K562 (cell line): ENCODE measurements around the gene BHLHE40. TPM values are rescaled to one million over a fixed set of nuclear protein-coding genes. Genes with fewer than 3 reads are reported as not detected.

Source experiments
- ARID1B ChIP-seq: fragments of 450-650 bp; IDR thresholded peaks from 2 replicates; pipeline ENCODE4 v1.6.1; 2016; ENCODE audit warnings: antibody characterized with exemption, mild to moderate bottlenecking, inconsistent platforms
- ATF7 ChIP-seq: fragments of 450-650 bp; IDR thresholded peaks from 2 replicates; pipeline ENCODE4 v1.7.1; 2014; ENCODE audit warnings: mild to moderate bottlenecking, moderate library complexity
- BRD4 ChIP-seq: fragments of 200-600 bp; sonication (generic); IDR thresholded peaks from 2 replicates; pipeline ENCODE4 v1.6.1; 2017; ENCODE audit warnings: inconsistent platforms
- CCNT2 ChIP-seq: IDR thresholded peaks from 2 replicates; pipeline ENCODE4 v1.6.1; 2011; ENCODE audit warnings: borderline replicate concordance, low read depth, mild to moderate bottlenecking, moderate library complexity, mixed read lengths, low read length; ENCODE audit not compliant: insufficient read length; ENCODE audit errors: extremely low read depth
- DMBX1 ChIP-seq: fragments of 250-450 bp; sonication (Bioruptor Pico); IDR thresholded peaks from 2 replicates; pipeline ENCODE4 v1.8.0; 2022; ENCODE audit warnings: inconsistent platforms, mild to moderate bottlenecking, moderate library complexity, borderline replicate concordance
- E2F1 ChIP-seq: sonication (generic); formaldehyde crosslinking; IDR thresholded peaks from 2 replicates; pipeline ENCODE4 v1.8.1; 2023; ENCODE audit warnings: mild to moderate bottlenecking, missing genetic modification reagents, moderate library complexity
- HDAC1 ChIP-seq, 2 experiments: fragments of 450-650 bp; IDR thresholded peaks; 2 replicates each; pipeline ENCODE4 v1.6.1; 2016 to 2017; ENCODE audit warnings: inconsistent platforms in 1 of 2, mild to moderate bottlenecking in 1 of 2, moderate library complexity in 1 of 2
- HMG20A ChIP-seq: fragments of 450-650 bp; formaldehyde crosslinking; conservative IDR thresholded peaks from 2 replicates; pipeline ENCODE4 v1.4.0; 2020; ENCODE audit warnings: mild to moderate bottlenecking, mixed read lengths
- KLF16 ChIP-seq: IDR thresholded peaks from 2 replicates; pipeline ENCODE4 v1.6.1; 2016; ENCODE audit warnings: antibody characterized with exemption
- L3MBTL2 ChIP-seq: fragments of 450-650 bp; IDR thresholded peaks from 2 replicates; pipeline ENCODE4 v1.6.1; 2016; ENCODE audit warnings: mild to moderate bottlenecking, moderate library complexity
- LCOR ChIP-seq: sonication (generic); formaldehyde crosslinking; IDR thresholded peaks from 2 replicates; pipeline ENCODE4 v1.8.0; 2022; ENCODE audit warnings: mild to moderate bottlenecking, missing genetic modification reagents
- MYNN ChIP-seq, 2 experiments: sonication (generic); formaldehyde crosslinking in 1 of 2; IDR thresholded peaks; 2 replicates each; pipeline versions ENCODE4 v1.5.0 to v1.6.1; 2016 to 2020; ENCODE audit warnings: antibody characterized with exemption in 1 of 2, missing genetic modification reagents in 1 of 2
- NCOA1 ChIP-seq: fragments of 450-650 bp; IDR thresholded peaks from 2 replicates; pipeline ENCODE4 v1.6.1; 2016; ENCODE audit warnings: low read depth
- NFRKB ChIP-seq: fragments of 450-650 bp; IDR thresholded peaks from 2 replicates; pipeline ENCODE4 v1.6.1; 2016; ENCODE audit warnings: low read depth
- NR2C2 ChIP-seq, 2 experiments: fragments of 200-800 bp in 1 of 2; sonication (Bioruptor generic) in 1 of 2; sonication (generic) in 1 of 2; formaldehyde crosslinking in 1 of 2; IDR thresholded peaks; 2 replicates each; pipeline versions ENCODE4 v1.6.1 to v1.8.0; 2016 to 2022; ENCODE audit warnings: mild to moderate bottlenecking in 1 of 2, missing compliant biosample characterization in 1 of 2, missing genetic modification characterization in 1 of 2, missing genetic modification reagents in 1 of 2
- RBFOX2 ChIP-seq: fragments of 200-400 bp; formaldehyde crosslinking; IDR thresholded peaks from 2 replicates; pipeline ENCODE4 v1.6.1; 2017; ENCODE audit warnings: low read depth, mild to moderate bottlenecking, low read length, moderate library complexity
- RCOR1 ChIP-seq, 2 experiments: IDR thresholded peaks; 2 replicates each; pipeline ENCODE4 v1.6.1; 2012; ENCODE audit warnings: low read depth in 2 of 2, low read length in 2 of 2, borderline replicate concordance in 1 of 2, improper control_type of control experiment in 1 of 2
- TBL1XR1 ChIP-seq, 2 experiments: IDR thresholded peaks; 2 replicates each; pipeline ENCODE4 v1.6.1; 2012; ENCODE audit warnings: improper control_type of control experiment in 2 of 2, low read length in 2 of 2, mild to moderate bottlenecking in 1 of 2
- TCF3 ChIP-seq: sonication (generic); formaldehyde crosslinking; IDR thresholded peaks from 2 replicates; pipeline ENCODE4 v1.4.0; 2020; ENCODE audit warnings: mild to moderate bottlenecking, missing genetic modification reagents
- TFAP4 ChIP-seq: sonication (generic); formaldehyde crosslinking; IDR thresholded peaks from 2 replicates; pipeline ENCODE4 v1.8.0; 2022; ENCODE audit warnings: missing genetic modification reagents, mild to moderate bottlenecking, moderate library complexity, borderline replicate concordance
- TSC22D4 ChIP-seq: fragments of 450-650 bp; IDR thresholded peaks from 2 replicates; pipeline ENCODE4 v1.6.1; 2016; ENCODE audit warnings: missing genetic modification characterization, missing biosample characterization, control low read depth
- ZNF197 ChIP-seq: fragments of 200-800 bp; sonication (Bioruptor generic); IDR thresholded peaks from 2 replicates; pipeline ENCODE4 v1.6.1; 2016; ENCODE audit warnings: low read depth, missing genetic modification characterization, missing compliant biosample characterization
- ZNF395 ChIP-seq: fragments of 200-800 bp; sonication (Bioruptor generic); IDR thresholded peaks from 2 replicates; pipeline ENCODE4 v1.6.1; 2017; ENCODE audit warnings: missing genetic modification characterization, missing compliant biosample characterization
- ZNF584 ChIP-seq: fragments of 200-800 bp; sonication (Bioruptor generic); IDR thresholded peaks from 2 replicates; pipeline ENCODE4 v1.6.1; 2016; ENCODE audit warnings: low read depth, mild to moderate bottlenecking, missing genetic modification characterization, missing compliant biosample characterization
- ZNF668 ChIP-seq: fragments of 250-450 bp; sonication (Bioruptor Pico); IDR thresholded peaks from 2 replicates; pipeline ENCODE4 v1.8.0; 2022; ENCODE audit warnings: mild to moderate bottlenecking, inconsistent platforms
- polyA plus RNA-seq, 8 experiments: library from polyadenylated mRNA; depleted of rRNA in 4 of 8; stranded (reverse) in 5 of 8; unstranded in 3 of 8; fragments of >200 nt; fragmentation: Nextera tagmentation in 2 of 8; fragmentation: Illumina TruSeq in 1 of 8; extraction: Ambion mirVana in 2 of 8; extraction: Trizol in 1 of 8; gene quantifications; 2 replicates each; pipeline versions ENCODE4 v1.2.1 to v1.2.3, GENCODE V29; 2011 to 2014; ENCODE audit warnings: inconsistent platforms in 1 of 8, missing spikeins in 1 of 8
- total RNA-seq, 7 experiments: library from RNA; depleted of rRNA in 6 of 7; stranded (reverse); fragments of >200 nt in 6 of 7; fragmentation: Illumina TruSeq in 2 of 7; extraction: Trizol in 2 of 7; gene quantifications; 2 replicates each; pipeline versions ENCODE4 v1.2.1 to v1.2.3, GENCODE V29; 2011 to 2021; ENCODE audit warnings: low replicate concordance in 1 of 7

Gene BHLHE40
- total and polyA plus RNA-seq, 9 of the 15 experiments (the other 6 are each of a cell fraction or from before 2014, with no cell fraction given) = 12.0 to 83.9 (median 31.4) TPM

GRCh38 chr3:5011555-5012256 is 32.5 kb downstream of the BHLHE40 start (continued):
- TF ChIP-seq ZNF197 (CRISPR knock-in tag) (0 out of 2 replicates have a peak, but pooled peaks have one; percentile 18), TCF3 (CRISPR knock-in tag) (peak; percentile 70), ZNF395 (CRISPR knock-in tag) (peak; percentile 75; the same call in 1 of the 2 replicates), NCOA1 (peak; percentile 82; the same call in 1 of the 2 replicates), NR2C2 (CRISPR knock-in tag; IDR thresholded peaks at IDR 0.05) (no peak), NR2C2 (tag; IDR thresholded peaks at IDR 0.05) (peak; percentile 70), ARID1B (peak; percentile 87), HDAC1 (IDR thresholded peaks at IDR 0.05) (peak in 1 of 2 experiments; percentile 66; a peak in 2 of 4 replicates), TFAP4 (CRISPR knock-in tag) (peak; percentile 38), E2F1 (CRISPR knock-in tag) (0 out of 2 replicates have a peak, but pooled peaks have one; percentile 6), ZNF668 (CRISPR knock-in tag) (0 out of 2 replicates have a peak, but pooled peaks have one; percentile 27), TBL1XR1 (IDR thresholded peaks at IDR 0.05; ENCODE audit: low read length in 2 of 2) (peak in 1 of 2 experiments; percentile 54; a peak in 2 of 4 replicates), LCOR (CRISPR knock-in tag) (0 out of 2 replicates have a peak, but pooled peaks have one; percentile 48), L3MBTL2 (peak; percentile 66; the same call in 1 of the 2 replicates), NFRKB (peak; percentile 80), TSC22D4 (tag) (no peak), CCNT2 (peak; percentile 64), RBFOX2 (0 out of 2 replicates have a peak, but pooled peaks have one; percentile 25), BRD4 (peak; percentile 68; the same call in 1 of the 2 replicates), HMG20A (CRISPR knock-in tag) (no peak), KLF16 (peak; percentile 81), RCOR1 (IDR thresholded peaks at IDR 0.05; ENCODE audit: borderline replicate concordance in 1 of 2, low read depth in 2 of 2, low read length in 2 of 2) (peak in 1 of 2 experiments; percentile 76; a peak in 3 of 4 replicates), ZNF584 (CRISPR knock-in tag) (no peak), MYNN (IDR thresholded peaks at IDR 0.05) (peak; percentile 82; the same call in 1 of the 2 replicates), MYNN (CRISPR knock-in tag; IDR thresholded peaks at IDR 0.05) (no peak), DMBX1 (CRISPR knock-in tag) (peak; percentile 82), ATF7 (no peak)
